IMR-90 (cell line): Measurements from ENCODE around the gene AHI1.

Experiments used
- MXI1 ChIP-seq: IDR thresholded peaks from 2 replicates; pipeline ENCODE4 v1.6.1; 2012; ENCODE audit warnings: low read depth, mild to moderate bottlenecking, low read length, moderate library complexity, borderline replicate concordance
- POLR2A ChIP-seq: IDR thresholded peaks from 2 replicates; pipeline ENCODE4 v1.6.1; 2012; ENCODE audit warnings: mild to moderate bottlenecking, low read depth, low read length
- RAD21 ChIP-seq: IDR thresholded peaks from 2 replicates; pipeline ENCODE4 v1.6.1; 2012; ENCODE audit warnings: low read length, improper control_type of control experiment
- RCOR1 ChIP-seq: IDR thresholded peaks from 2 replicates; pipeline ENCODE4 v1.6.1; 2012; ENCODE audit warnings: mild to moderate bottlenecking, low read length, improper control_type of control experiment; ENCODE audit not compliant: insufficient replicate concordance
- TF ChIP-seq, protein P1 (sequence below): conservative IDR thresholded peaks from 2 replicates; pipeline ENCODE4 v1.5.1; 2012; ENCODE audit warnings: mild to moderate bottlenecking, low read depth, low read length, improper control_type of control experiment
- TF ChIP-seq, protein P2 (sequence below): fragments of 150-350 bp; IDR thresholded peaks from 2 replicates; pipeline ENCODE4 v1.6.1; 2017; ENCODE audit warnings: mild to moderate bottlenecking, antibody characterized with exemption, low read length, low read depth

DNA sequence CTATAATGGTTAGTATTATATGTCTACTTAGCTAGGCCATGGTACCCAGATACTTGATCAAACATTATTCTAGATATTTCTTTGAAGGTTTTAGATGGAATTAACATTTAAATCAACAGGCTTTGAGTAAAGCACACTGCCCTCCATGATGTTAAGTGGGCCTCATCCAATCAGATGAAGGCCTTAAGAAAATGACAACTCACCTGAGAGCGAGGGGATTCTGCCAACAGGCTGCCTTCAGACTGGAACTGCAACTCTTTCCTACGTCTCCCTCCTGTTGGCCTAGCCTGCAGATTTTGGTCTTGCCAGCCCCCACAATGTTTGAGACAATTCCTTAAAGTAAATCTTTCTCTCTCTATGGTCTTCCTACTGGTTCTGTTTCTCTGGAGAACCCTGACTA is 137.3 kb downstream of the AHI1 start:
- TF ChIP-seq RCOR1 (no peak), MXI1 (no peak), POLR2A (no peak), RAD21 (no peak)
- TF ChIP-seq, protein P1, sequence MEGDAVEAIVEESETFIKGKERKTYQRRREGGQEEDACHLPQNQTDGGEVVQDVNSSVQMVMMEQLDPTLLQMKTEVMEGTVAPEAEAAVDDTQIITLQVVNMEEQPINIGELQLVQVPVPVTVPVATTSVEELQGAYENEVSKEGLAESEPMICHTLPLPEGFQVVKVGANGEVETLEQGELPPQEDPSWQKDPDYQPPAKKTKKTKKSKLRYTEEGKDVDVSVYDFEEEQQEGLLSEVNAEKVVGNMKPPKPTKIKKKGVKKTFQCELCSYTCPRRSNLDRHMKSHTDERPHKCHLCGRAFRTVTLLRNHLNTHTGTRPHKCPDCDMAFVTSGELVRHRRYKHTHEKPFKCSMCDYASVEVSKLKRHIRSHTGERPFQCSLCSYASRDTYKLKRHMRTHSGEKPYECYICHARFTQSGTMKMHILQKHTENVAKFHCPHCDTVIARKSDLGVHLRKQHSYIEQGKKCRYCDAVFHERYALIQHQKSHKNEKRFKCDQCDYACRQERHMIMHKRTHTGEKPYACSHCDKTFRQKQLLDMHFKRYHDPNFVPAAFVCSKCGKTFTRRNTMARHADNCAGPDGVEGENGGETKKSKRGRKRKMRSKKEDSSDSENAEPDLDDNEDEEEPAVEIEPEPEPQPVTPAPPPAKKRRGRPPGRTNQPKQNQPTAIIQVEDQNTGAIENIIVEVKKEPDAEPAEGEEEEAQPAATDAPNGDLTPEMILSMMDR = no peak
- TF ChIP-seq, protein P2, sequence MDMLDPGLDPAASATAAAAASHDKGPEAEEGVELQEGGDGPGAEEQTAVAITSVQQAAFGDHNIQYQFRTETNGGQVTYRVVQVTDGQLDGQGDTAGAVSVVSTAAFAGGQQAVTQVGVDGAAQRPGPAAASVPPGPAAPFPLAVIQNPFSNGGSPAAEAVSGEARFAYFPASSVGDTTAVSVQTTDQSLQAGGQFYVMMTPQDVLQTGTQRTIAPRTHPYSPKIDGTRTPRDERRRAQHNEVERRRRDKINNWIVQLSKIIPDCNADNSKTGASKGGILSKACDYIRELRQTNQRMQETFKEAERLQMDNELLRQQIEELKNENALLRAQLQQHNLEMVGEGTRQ = no peak
